Measurements from ENCODE around the gene VWA8. TPM values are rescaled to one million over a fixed set of nuclear protein-coding genes. Genes with fewer than 3 reads are reported as not detected.

VWA8 gene
- total RNA-seq, 1 donor from 2014 or later = 14.6 TPM

- DNase-seq (ENCODE audit: low read depth) = no peak
- Histone ChIP-seq H3K27me3 (ENCODE audit: control insufficient read depth, insufficient read depth, low read length) (no peaks in the 10 kb centered on the region), H3K36me3 (ENCODE audit: control insufficient read depth, insufficient read depth, low read length) (no peaks in the 10 kb centered on the region), H3K4me3 (ENCODE audit: low read depth, low read length) (no peak overlapping the region)
- no peak for TF ChIP-seq CTCF (IDR thresholded peaks at IDR 0.05; ENCODE audit: insufficient read depth, low read length, poor library complexity, severe bottlenecking)
These were observed 365.6 kb downstream of the VWA8 start for GRCh38 chr13:41595298-41595697.

- no peak for DNase-seq (ENCODE audit: low read depth)
- no peaks in the 10 kb centered on the region for H3K27me3 ChIP-seq (ENCODE audit: control insufficient read depth, insufficient read depth, low read length)
- TF ChIP-seq CTCF (IDR thresholded peaks at IDR 0.05; ENCODE audit: insufficient read depth, low read length, poor library complexity, severe bottlenecking) = no peak
- no peak overlapping the region for H3K4me3 ChIP-seq (ENCODE audit: low read depth, low read length)
- no peaks in the 10 kb centered on the region for H3K36me3 ChIP-seq (ENCODE audit: control insufficient read depth, insufficient read depth, low read length)
These were observed 370.3 kb downstream of the VWA8 start for GRCh38 chr13:41590643-41591042.

GRCh38 chr13:41590122-41590521, 370.8 kb downstream of the VWA8 start:
- H3K27me3 ChIP-seq (ENCODE audit: control insufficient read depth, insufficient read depth, low read length) = no peaks in the 10 kb centered on the region
- TF ChIP-seq CTCF (IDR thresholded peaks at IDR 0.05; ENCODE audit: insufficient read depth, low read length, poor library complexity, severe bottlenecking) = no peak
- H3K4me3 ChIP-seq (ENCODE audit: low read depth, low read length) = no peak overlapping the region
- DNase-seq (ENCODE audit: low read depth) = no peak
- no peaks in the 10 kb centered on the region for H3K36me3 ChIP-seq (ENCODE audit: control insufficient read depth, insufficient read depth, low read length)

- Histone ChIP-seq H3K27me3 (ENCODE audit: control insufficient read depth, insufficient read depth, low read length) (no peaks in the 10 kb centered on the region), H3K36me3 (ENCODE audit: control insufficient read depth, insufficient read depth, low read length) (no peaks in the 10 kb centered on the region), H3K4me3 (ENCODE audit: low read depth, low read length) (no peak overlapping the region)
- TF ChIP-seq CTCF (IDR thresholded peaks at IDR 0.05; ENCODE audit: insufficient read depth, low read length, poor library complexity, severe bottlenecking) = no peak
- no peak for DNase-seq (ENCODE audit: low read depth)
These were observed 371.5 kb downstream of the VWA8 start for GRCh38 chr13:41589434-41589833.

- Histone ChIP-seq H3K27me3 (ENCODE audit: control insufficient read depth, insufficient read depth, low read length) (no peaks in the 10 kb centered on the region), H3K4me3 (ENCODE audit: low read depth, low read length) (no peak overlapping the region), H3K36me3 (ENCODE audit: control insufficient read depth, insufficient read depth, low read length) (no peaks in the 10 kb centered on the region)
- DNase-seq (ENCODE audit: low read depth) = peak; percentile 70
- TF ChIP-seq CTCF (IDR thresholded peaks at IDR 0.05; ENCODE audit: insufficient read depth, low read length, poor library complexity, severe bottlenecking) = no peak
These were observed 372.0 kb downstream of the VWA8 start for GRCh38 chr13:41588899-41589298.

- DNase-seq (ENCODE audit: low read depth) = no peak
- TF ChIP-seq CTCF (IDR thresholded peaks at IDR 0.05; ENCODE audit: insufficient read depth, low read length, poor library complexity, severe bottlenecking) = no peak
- no peaks in the 10 kb centered on the region for H3K27me3 ChIP-seq (ENCODE audit: control insufficient read depth, insufficient read depth, low read length)
- H3K4me3 ChIP-seq (ENCODE audit: low read depth, low read length) = no peak overlapping the region
- H3K36me3 ChIP-seq (ENCODE audit: control insufficient read depth, insufficient read depth, low read length) = no peaks in the 10 kb centered on the region
These were observed 372.5 kb downstream of the VWA8 start for GRCh38 chr13:41588448-41588847.
